MM.1S (cell line): ENCODE measurements around the gene ZNF836.

ENCODE experiments used
- EZH2phosphoT487 ChIP-seq: fragments of 300-600 bp; sonication (generic); IDR thresholded peaks from 2 replicates; pipeline ENCODE4 v1.6.1; 2018; ENCODE audit warnings: antibody characterized with exemption, low read length
- TF ChIP-seq, protein P1 (sequence below): fragments of 300-600 bp; sonication (generic); IDR thresholded peaks from 2 replicates; pipeline ENCODE4 v1.5.1; 2016; ENCODE audit warnings: antibody characterized with exemption, low read length, mixed read lengths

DNA sequence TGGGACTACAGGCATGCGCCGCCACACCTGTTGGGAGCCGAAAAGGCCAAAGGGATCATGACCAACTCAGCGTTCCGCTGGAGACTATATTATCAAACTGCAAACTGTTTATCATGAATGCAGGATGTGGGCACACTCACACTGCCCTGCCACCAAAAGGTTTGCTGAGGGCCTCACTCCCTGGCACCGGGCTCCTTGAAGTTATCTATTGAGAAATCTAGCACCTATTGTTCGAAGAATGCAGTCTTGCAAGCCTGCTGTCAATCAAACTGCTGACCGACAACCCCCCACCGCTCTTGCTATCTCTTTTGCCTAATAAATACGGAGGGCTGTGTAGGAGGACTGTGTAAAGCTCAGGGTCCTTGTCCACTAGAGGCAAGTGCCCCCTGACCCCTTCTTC is 5.2 kb upstream of the ZNF836 start:
- TF ChIP-seq EZH2phosphoT487 = no peak
- TF ChIP-seq, protein P1, sequence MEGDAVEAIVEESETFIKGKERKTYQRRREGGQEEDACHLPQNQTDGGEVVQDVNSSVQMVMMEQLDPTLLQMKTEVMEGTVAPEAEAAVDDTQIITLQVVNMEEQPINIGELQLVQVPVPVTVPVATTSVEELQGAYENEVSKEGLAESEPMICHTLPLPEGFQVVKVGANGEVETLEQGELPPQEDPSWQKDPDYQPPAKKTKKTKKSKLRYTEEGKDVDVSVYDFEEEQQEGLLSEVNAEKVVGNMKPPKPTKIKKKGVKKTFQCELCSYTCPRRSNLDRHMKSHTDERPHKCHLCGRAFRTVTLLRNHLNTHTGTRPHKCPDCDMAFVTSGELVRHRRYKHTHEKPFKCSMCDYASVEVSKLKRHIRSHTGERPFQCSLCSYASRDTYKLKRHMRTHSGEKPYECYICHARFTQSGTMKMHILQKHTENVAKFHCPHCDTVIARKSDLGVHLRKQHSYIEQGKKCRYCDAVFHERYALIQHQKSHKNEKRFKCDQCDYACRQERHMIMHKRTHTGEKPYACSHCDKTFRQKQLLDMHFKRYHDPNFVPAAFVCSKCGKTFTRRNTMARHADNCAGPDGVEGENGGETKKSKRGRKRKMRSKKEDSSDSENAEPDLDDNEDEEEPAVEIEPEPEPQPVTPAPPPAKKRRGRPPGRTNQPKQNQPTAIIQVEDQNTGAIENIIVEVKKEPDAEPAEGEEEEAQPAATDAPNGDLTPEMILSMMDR = no peak
